Spleen (tissue), 11 donors: ENCODE measurements around the gene GPAT3. TPM values are rescaled to one million over a fixed set of nuclear protein-coding genes. Genes with fewer than 3 reads are reported as not detected.

Source experiments
- DNase-seq: peaks from one replicate; pipeline ENCODE4 v3.0.0-alpha.2; 2020
- H3K27ac ChIP-seq, 8 donors: fragments of 200-600 bp; sonication (generic) in 7 of 8; 1 replicate in 4 of 8; 2 replicates in 4 of 8; pipeline versions ENCODE4 v1.5.0 to v1.8.0; 2016 to 2021; ENCODE audit warnings: inconsistent platforms in 4 of 8, mild to moderate bottlenecking in 4 of 8, moderate library complexity in 1 of 8
- H3K27me3 ChIP-seq, 7 donors: fragments of 200-600 bp; sonication (generic) in 6 of 7; replicated peaks in 1 of 7; 1 replicate in 4 of 7; 2 replicates in 3 of 7; pipeline versions ENCODE4 v1.5.0 to v1.8.0; 2016 to 2021; ENCODE audit warnings: inconsistent platforms in 3 of 7, mild to moderate bottlenecking in 1 of 7
- H3K36me3 ChIP-seq, 6 donors: fragments of 200-600 bp; sonication (generic) in 5 of 6; 1 replicate in 4 of 6; 2 replicates in 2 of 6; pipeline versions ENCODE4 v1.5.0 to v1.8.0; 2016 to 2021; ENCODE audit warnings: inconsistent platforms in 2 of 6
- H3K4me1 ChIP-seq, 6 donors: fragments of 200-600 bp; sonication (generic) in 5 of 6; 1 replicate in 3 of 6; 2 replicates in 3 of 6; pipeline versions ENCODE4 v1.5.0 to v1.8.0; 2016 to 2021; ENCODE audit warnings: inconsistent platforms in 3 of 6
- H3K4me3 ChIP-seq, 8 donors: fragments of 200-600 bp; sonication (generic) in 7 of 8; 1 replicate in 4 of 8; 2 replicates in 4 of 8; pipeline versions ENCODE4 v1.5.0 to v1.8.0; 2016 to 2021; ENCODE audit warnings: inconsistent platforms in 4 of 8, mild to moderate bottlenecking in 4 of 8, moderate library complexity in 2 of 8
- H3K9me3 ChIP-seq, 8 donors: fragments of 200-600 bp; sonication (generic) in 7 of 8; 1 replicate in 4 of 8; 2 replicates in 4 of 8; pipeline versions ENCODE4 v1.5.0 to v1.8.0; 2016 to 2021; ENCODE audit warnings: inconsistent platforms in 4 of 8
- POLR2A ChIP-seq, 3 donors: fragments of 450-650 bp; IDR thresholded peaks; one replicate each; pipeline ENCODE4 v1.5.1; 2017; ENCODE audit warnings: antibody characterized with exemption in 3 of 3, mild to moderate bottlenecking in 1 of 3
- POLR2AphosphoS5 ChIP-seq, 3 donors: sonication (generic); formaldehyde crosslinking; IDR thresholded peaks; one replicate each; pipeline ENCODE4 v1.5.1; 2017; ENCODE audit warnings: antibody characterized with exemption in 3 of 3
- WGBS, 5 donors: extraction: QIAGEN DNeasy Blood & Tissue Kit in 3 of 5; methylation state at CpG; one replicate each; pipeline versions ENCODE4 v1.1.5 to v1.1.7; 2013 to 2018; 5-methylcytosine and 5-hydroxymethylcytosine counted together
- intact Hi-C: fragments of 100-400 bp; cut with DNase I; formaldehyde crosslinking; loops from one replicate; pipeline ENCODE4 v1.15.0; 2023; ENCODE audit warnings: low total_unique reads
- polyA plus RNA-seq, 3 donors: library from polyadenylated mRNA; stranded (reverse); fragments of 200-250 nt; gene quantifications; one replicate each; pipeline ENCODE4 v1.2.1, GENCODE V29; 2013
- total RNA-seq, 7 donors: library from RNA; depleted of rRNA in 3 of 7; stranded (reverse); fragments of >200 nt in 3 of 7; fragmentation: NEBNext Ultra II Directional in 4 of 7; extraction: Animal tissue kit (Norgen Biotek cat#: 25700) in 4 of 7; gene quantifications; one replicate each; pipeline versions ENCODE4 v1.1.0 to v1.2.1, GENCODE V29; 2016 to 2021
- TF ChIP-seq, protein P1 (sequence below), 11 experiments: fragments of 200-600 bp in 7 of 11; fragments of 450-650 bp in 4 of 11; sonication (generic) in 4 of 11; IDR thresholded peaks in 8 of 11; conservative IDR thresholded peaks in 3 of 11; 1 replicate in 7 of 11; 2 replicates in 4 of 11; pipeline versions ENCODE4 v1.4.0 to v1.8.0; 2016 to 2021; ENCODE audit warnings: antibody characterized with exemption in 11 of 11, inconsistent platforms in 4 of 11, mild to moderate bottlenecking in 1 of 11
- donor health status: healthy with polysubstance abuse.
- donor health status: DM: no; HTN: no; CAD: no; lungs with moderate emphysema.
- donor health status: DM: no; HTN: no; CAD: no.
- donor health status: Bipolar disorder and iron deficiency.
- donor health status: healthy.
- donor health status: DM: no; HTN: no; CAD: no.
- donor health status: DM: yes; HTN: yes; CAD: no.

The GPAT3 gene
- total and polyA plus RNA-seq, 10 donors = 0.70 to 29.1 (median 9.4) TPM

DNA sequence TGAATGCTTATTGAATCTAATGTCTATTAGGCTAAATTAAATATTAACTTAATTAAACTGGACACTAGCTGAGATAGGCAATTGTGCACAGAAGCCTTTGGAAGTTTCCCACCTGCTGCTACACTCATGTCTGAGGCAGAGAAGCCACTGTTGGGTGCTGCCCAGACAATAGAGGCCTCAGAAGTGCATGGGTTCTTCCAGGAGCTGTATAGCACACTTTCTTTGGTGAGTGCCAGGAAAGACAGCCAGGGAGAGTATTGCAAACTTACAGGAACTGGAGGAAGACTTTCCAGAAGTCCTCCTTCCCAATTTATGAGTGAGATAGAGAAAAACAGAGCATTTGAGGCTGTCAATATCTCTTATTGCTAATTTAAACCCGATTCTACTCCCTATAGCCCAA lies 89.9 kb downstream of the GPAT3 start:
- H3K27me3 ChIP-seq = peaks cover 0 to 12% (median 0%) of the 10 kb centered on the region in 7 donors
- H3K9me3 ChIP-seq = peaks cover 3 to 35% (median 26%) of the 10 kb centered on the region in 8 donors
- TF ChIP-seq, protein P1, sequence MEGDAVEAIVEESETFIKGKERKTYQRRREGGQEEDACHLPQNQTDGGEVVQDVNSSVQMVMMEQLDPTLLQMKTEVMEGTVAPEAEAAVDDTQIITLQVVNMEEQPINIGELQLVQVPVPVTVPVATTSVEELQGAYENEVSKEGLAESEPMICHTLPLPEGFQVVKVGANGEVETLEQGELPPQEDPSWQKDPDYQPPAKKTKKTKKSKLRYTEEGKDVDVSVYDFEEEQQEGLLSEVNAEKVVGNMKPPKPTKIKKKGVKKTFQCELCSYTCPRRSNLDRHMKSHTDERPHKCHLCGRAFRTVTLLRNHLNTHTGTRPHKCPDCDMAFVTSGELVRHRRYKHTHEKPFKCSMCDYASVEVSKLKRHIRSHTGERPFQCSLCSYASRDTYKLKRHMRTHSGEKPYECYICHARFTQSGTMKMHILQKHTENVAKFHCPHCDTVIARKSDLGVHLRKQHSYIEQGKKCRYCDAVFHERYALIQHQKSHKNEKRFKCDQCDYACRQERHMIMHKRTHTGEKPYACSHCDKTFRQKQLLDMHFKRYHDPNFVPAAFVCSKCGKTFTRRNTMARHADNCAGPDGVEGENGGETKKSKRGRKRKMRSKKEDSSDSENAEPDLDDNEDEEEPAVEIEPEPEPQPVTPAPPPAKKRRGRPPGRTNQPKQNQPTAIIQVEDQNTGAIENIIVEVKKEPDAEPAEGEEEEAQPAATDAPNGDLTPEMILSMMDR (IDR thresholded peaks at IDR 0.05 in 8 of 11, conservative IDR thresholded peaks at IDR 0.05 in 3 of 11) = no peak
- TF ChIP-seq POLR2AphosphoS5 (IDR thresholded peaks at IDR 0.05) (no peak), POLR2A (IDR thresholded peaks at IDR 0.05) (no peak)
- intact Hi-C loops = no loop called here
- peaks cover 0 to 13% (median 7%) of the 10 kb centered on the region in 6 donors for H3K4me1 ChIP-seq
- no peak for DNase-seq
- WGBS, 5 donors = 68 to 91% (median 75%) methylated on average over 1 of the region's 1 CpG
- no peak overlapping the region for H3K4me3 ChIP-seq
- H3K36me3 ChIP-seq = no peaks in the 10 kb centered on the region
- H3K27ac ChIP-seq = no peak overlapping the region

DNA sequence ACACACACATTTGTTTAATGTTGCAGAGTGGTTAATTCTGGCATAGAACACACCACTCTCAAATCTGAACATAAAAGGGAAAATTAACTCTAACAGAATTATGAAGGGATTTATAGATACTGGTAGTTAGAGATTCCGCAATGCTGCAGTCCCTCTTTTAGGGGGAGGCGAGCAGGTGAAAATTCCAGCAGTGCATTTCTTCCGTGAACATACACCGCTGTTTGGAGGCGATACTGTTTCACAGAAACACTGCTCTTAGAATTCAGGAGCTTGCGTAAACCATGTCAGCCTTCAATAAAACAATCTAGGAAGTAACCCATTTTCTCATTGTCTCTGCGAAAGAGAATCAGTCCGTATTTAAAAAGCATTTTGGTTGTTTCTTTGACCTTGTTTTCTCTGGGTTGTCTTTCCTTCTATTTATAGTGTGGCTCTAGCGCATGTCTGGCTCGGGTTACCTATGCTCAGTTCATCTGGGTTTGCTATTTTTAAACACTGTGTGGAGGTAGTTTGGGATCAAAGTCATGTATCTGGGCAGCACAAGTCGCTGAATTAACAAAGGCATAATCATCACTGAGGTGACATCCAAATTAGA lies 90.4 kb downstream of the GPAT3 start:
- Histone ChIP-seq H3K27ac (no peak overlapping the region), H3K27me3 (peaks cover 0 to 8% (median 0%) of the 10 kb centered on the region in 7 donors), H3K4me1 (peaks cover 0 to 16% (median 7%) of the 10 kb centered on the region in 6 donors), H3K36me3 (no peaks in the 10 kb centered on the region), H3K4me3 (no peak overlapping the region), H3K9me3 (peaks cover 3 to 29% (median 22%) of the 10 kb centered on the region in 8 donors)
- no peak for DNase-seq
- no peak for TF ChIP-seq POLR2A (IDR thresholded peaks at IDR 0.05)
- TF ChIP-seq, protein P1 (IDR thresholded peaks at IDR 0.05 in 8 of 11, conservative IDR thresholded peaks at IDR 0.05 in 3 of 11) = no peak
- TF ChIP-seq POLR2AphosphoS5 (IDR thresholded peaks at IDR 0.05) = no peak
- 71 to 86% (median 81%) methylated on average over 11 of the region's 11 CpGs for WGBS, 5 donors
- intact Hi-C loops = no loop called here

DNA sequence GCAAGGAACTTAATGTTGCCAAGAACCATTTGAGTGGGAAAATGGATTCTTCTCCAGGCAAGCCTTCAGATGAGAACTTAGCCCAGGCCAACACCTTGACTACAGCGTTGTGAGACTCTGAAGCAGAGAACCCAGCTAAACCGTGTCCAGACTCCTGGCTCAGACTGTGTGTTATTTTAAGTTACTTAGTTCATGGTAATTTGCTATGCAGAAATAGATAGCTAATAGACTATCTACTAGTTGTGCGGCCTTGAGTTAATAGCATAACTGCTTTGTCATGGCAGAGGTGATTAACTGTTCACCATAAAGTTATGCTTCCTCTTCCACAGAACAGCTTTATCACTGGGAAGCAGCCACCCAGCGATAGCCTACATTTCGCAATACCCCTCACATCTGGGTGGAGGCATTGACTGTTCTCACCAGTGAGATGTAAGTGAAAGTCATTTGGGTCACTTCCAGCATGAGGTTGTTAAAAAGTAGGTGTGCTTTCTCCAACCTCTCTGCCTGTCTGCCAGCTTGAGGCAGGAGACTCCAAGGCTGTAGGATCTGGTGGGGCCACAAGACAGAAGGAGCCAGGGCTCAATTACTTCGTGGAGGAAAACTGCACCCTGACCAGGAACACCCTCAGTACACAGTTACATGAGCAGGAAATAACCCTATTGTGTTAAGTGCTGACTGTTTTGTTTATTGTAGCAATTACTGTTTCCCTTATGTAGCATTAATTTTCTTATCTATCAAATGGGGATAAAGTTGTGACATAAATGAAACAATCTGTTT lies 94.2 kb downstream of the GPAT3 start:
- TF ChIP-seq, protein P1 (IDR thresholded peaks at IDR 0.05 in 8 of 11, conservative IDR thresholded peaks at IDR 0.05 in 3 of 11) = no peak
- TF ChIP-seq POLR2A (IDR thresholded peaks at IDR 0.05) (no peak), POLR2AphosphoS5 (IDR thresholded peaks at IDR 0.05) (peak in 1 of 3 donors; percentile 70)
- H3K36me3 ChIP-seq = no peaks in the 10 kb centered on the region
- H3K4me1 ChIP-seq = peaks cover 0 to 16% (median 7%) of the 10 kb centered on the region in 6 donors
- no peak overlapping the region for H3K4me3 ChIP-seq
- no peaks in the 10 kb centered on the region for H3K27me3 ChIP-seq
- intact Hi-C loops = no loop called here
- no peak for DNase-seq
- peaks cover 0 to 7% (median 0%) of the 10 kb centered on the region in 8 donors for H3K9me3 ChIP-seq
- 20 to 37% (median 23%) methylated on average over 6 of the region's 6 CpGs for WGBS, 5 donors
- H3K27ac ChIP-seq = peak overlapping the region in 6 of 8 donors; percentile 36 to 71 (median 62)

DNA sequence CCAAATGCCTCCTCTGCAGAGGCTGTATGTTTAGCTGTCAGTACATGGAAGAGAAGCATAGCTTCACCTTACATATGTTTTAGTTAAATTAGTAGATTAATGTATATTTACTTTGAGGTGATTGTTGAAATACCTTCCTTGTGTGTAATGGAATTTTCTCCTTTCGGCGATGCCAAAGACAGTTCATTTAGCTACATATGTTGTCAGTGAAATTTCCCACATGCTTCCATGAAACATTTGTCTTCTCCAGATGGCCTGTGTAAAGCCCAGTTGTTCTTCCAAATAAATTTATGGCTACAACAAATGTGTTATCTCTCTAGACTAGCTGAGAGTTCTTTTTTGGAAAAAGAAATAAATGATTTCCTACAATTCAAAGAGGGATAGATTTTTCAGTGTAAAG lies 95.2 kb downstream of the GPAT3 start:
- peaks cover 0 to 16% (median 7%) of the 10 kb centered on the region in 6 donors for H3K4me1 ChIP-seq
- no peaks in the 10 kb centered on the region for H3K36me3 ChIP-seq
- 87 to 94% (median 91%) methylated on average over 2 of the region's 2 CpGs for WGBS, 5 donors
- peak overlapping the region in 2 of 8 donors; percentile 68 to 71 for H3K27ac ChIP-seq
- no peaks in the 10 kb centered on the region for H3K27me3 ChIP-seq
- H3K9me3 ChIP-seq = peaks cover 0 to 7% (median 0%) of the 10 kb centered on the region in 8 donors
- DNase-seq = no peak
- TF ChIP-seq POLR2A (IDR thresholded peaks at IDR 0.05) = no peak
- TF ChIP-seq, protein P1 (IDR thresholded peaks at IDR 0.05 in 8 of 11, conservative IDR thresholded peaks at IDR 0.05 in 3 of 11) = no peak
- TF ChIP-seq POLR2AphosphoS5 (IDR thresholded peaks at IDR 0.05) = no peak
- intact Hi-C loops = no loop called here
- no peak overlapping the region for H3K4me3 ChIP-seq
